Sigmoid colon (tissue), 7 donors: ENCODE data around the gene GALNT10. TPM values are rescaled to one million over a fixed set of nuclear protein-coding genes. Genes with fewer than 3 reads are reported as not detected.

Experiments
- DNase-seq: peaks from one replicate; pipeline ENCODE4 v3.0.0-alpha.2; 2019
- H3K27ac ChIP-seq, 4 donors: fragments of 200-600 bp; sonication (generic); one replicate each; pipeline ENCODE4 v1.5.1; 2016 to 2019; ENCODE audit warnings: mild to moderate bottlenecking in 1 of 4
- H3K27me3 ChIP-seq, 3 donors: fragments of 200-600 bp; sonication (generic); one replicate each; pipeline ENCODE4 v1.5.1; 2019; ENCODE audit warnings: mild to moderate bottlenecking in 1 of 3
- H3K36me3 ChIP-seq, 4 donors: fragments of 200-600 bp; sonication (generic); one replicate each; pipeline ENCODE4 v1.5.1; 2016 to 2019
- H3K4me1 ChIP-seq, 4 donors: fragments of 200-600 bp; sonication (generic); one replicate each; pipeline ENCODE4 v1.5.1; 2017 to 2019
- H3K4me3 ChIP-seq, 4 donors: fragments of 200-600 bp; sonication (generic); one replicate each; pipeline ENCODE4 v1.5.1; 2017 to 2019; ENCODE audit warnings: mild to moderate bottlenecking in 2 of 4, moderate library complexity in 1 of 4
- H3K9me3 ChIP-seq, 4 donors: fragments of 200-600 bp in 3 of 4; sonication (generic) in 3 of 4; one replicate each; pipeline versions ENCODE4 v1.5.1 to v1.6.1; 2013 to 2019
- CTCF ChIP-seq, 4 experiments: fragments of 450-650 bp in 3 of 4; fragments of 200-600 bp in 1 of 4; IDR thresholded peaks; one replicate each; pipeline ENCODE4 v1.5.1; 2016 to 2019; ENCODE audit warnings: antibody characterized with exemption in 4 of 4, mild to moderate bottlenecking in 3 of 4, moderate library complexity in 2 of 4
- EP300 ChIP-seq, 4 donors: sonication (generic); formaldehyde crosslinking; IDR thresholded peaks; one replicate each; pipeline ENCODE4 v1.6.1; 2017; ENCODE audit warnings: antibody characterized with exemption in 4 of 4
- POLR2A ChIP-seq, 2 donors: fragments of 450-650 bp; IDR thresholded peaks; one replicate each; pipeline ENCODE4 v1.6.1; 2016; ENCODE audit warnings: antibody characterized with exemption in 2 of 2, mild to moderate bottlenecking in 2 of 2, moderate library complexity in 2 of 2
- POLR2AphosphoS5 ChIP-seq, 4 donors: sonication (generic); formaldehyde crosslinking; IDR thresholded peaks; one replicate each; pipeline ENCODE4 v1.6.1; 2017; ENCODE audit warnings: antibody characterized with exemption in 4 of 4
- WGBS, 2 donors: extraction: QIAGEN DNeasy Blood & Tissue Kit; methylation state at CpG; one replicate each; pipeline ENCODE4 v1.1.7; 2013; 5-methylcytosine and 5-hydroxymethylcytosine counted together
- intact Hi-C: fragments of 100-400 bp; cut with DNase I; formaldehyde crosslinking; loops from one replicate; pipeline ENCODE4 v1.15.1; 2023
- polyA plus RNA-seq, 3 donors: library from polyadenylated mRNA; stranded (reverse); fragments of 200-250 nt; gene quantifications; one replicate each; pipeline ENCODE4 v1.2.3, GENCODE V29; 2013
- total RNA-seq, 4 donors: library from RNA; depleted of rRNA; stranded (reverse); fragments of >200 nt; gene quantifications; one replicate each; pipeline ENCODE4 v1.1.0, GENCODE V29; 2016
- donor health status: healthy with polysubstance abuse.
- donor health status: Bipolar disorder and iron deficiency.
- donor health status: healthy.

The GALNT10 gene
- total and polyA plus RNA-seq, 7 donors: 6.0 to 41.7 (median 24.3) TPM

- intact Hi-C loops: no loop called here
- Histone ChIP-seq H3K9me3 (no peaks in the 10 kb centered on the region), H3K27ac (no peak overlapping the region), H3K4me3 (no peak overlapping the region), H3K4me1 (peaks cover 0 to 14% (median 12%) of the 10 kb centered on the region in 4 donors), H3K27me3 (no peaks in the 10 kb centered on the region), H3K36me3 (peaks cover 0 to 46% (median 14%) of the 10 kb centered on the region in 4 donors)
- 95 to 96% methylated on average over 15 of the region's 15 CpGs for WGBS, 2 donors
- TF ChIP-seq POLR2AphosphoS5 (IDR thresholded peaks at IDR 0.05): no peak
- no peak for TF ChIP-seq POLR2A (IDR thresholded peaks at IDR 0.05)
- no peak for TF ChIP-seq CTCF (IDR thresholded peaks at IDR 0.05)
- TF ChIP-seq EP300 (IDR thresholded peaks at IDR 0.05): no peak
- DNase-seq: peak; percentile 37
These were observed 218.8 kb downstream of the GALNT10 start for GRCh38 chr5:154409230-154409840.

GRCh38 chr5:154410008-154410407 lies 219.5 kb downstream of the GALNT10 start:
- H3K4me1 ChIP-seq: peaks cover 0 to 7% (median 6%) of the 10 kb centered on the region in 4 donors
- no peak overlapping the region for H3K27ac ChIP-seq
- H3K9me3 ChIP-seq: no peaks in the 10 kb centered on the region
- intact Hi-C loops: no loop called here
- H3K4me3 ChIP-seq: no peak overlapping the region
- H3K27me3 ChIP-seq: no peaks in the 10 kb centered on the region
- peaks cover 0 to 49% (median 14%) of the 10 kb centered on the region in 4 donors for H3K36me3 ChIP-seq
- DNase-seq: no peak
- TF ChIP-seq CTCF (IDR thresholded peaks at IDR 0.05) (no peak), POLR2AphosphoS5 (IDR thresholded peaks at IDR 0.05) (no peak), POLR2A (IDR thresholded peaks at IDR 0.05) (no peak), EP300 (IDR thresholded peaks at IDR 0.05) (no peak)

GRCh38 chr5:154410786-154411185 lies 220.3 kb downstream of the GALNT10 start:
- H3K4me1 ChIP-seq: no peaks in the 10 kb centered on the region
- WGBS, 2 donors: 80 to 89% methylated on average over 6 of the region's 6 CpGs
- H3K27me3 ChIP-seq: no peaks in the 10 kb centered on the region
- no peaks in the 10 kb centered on the region for H3K9me3 ChIP-seq
- DNase-seq: no peak
- no peak overlapping the region for H3K4me3 ChIP-seq
- TF ChIP-seq CTCF (IDR thresholded peaks at IDR 0.05) (no peak), POLR2A (IDR thresholded peaks at IDR 0.05) (no peak), POLR2AphosphoS5 (IDR thresholded peaks at IDR 0.05) (no peak), EP300 (IDR thresholded peaks at IDR 0.05) (no peak)
- no peak overlapping the region for H3K27ac ChIP-seq
- intact Hi-C loops: no loop called here
- peaks cover 2 to 54% (median 15%) of the 10 kb centered on the region in 4 donors for H3K36me3 ChIP-seq

- no peak for DNase-seq
- WGBS, 2 donors: 98% methylated on average over 5 of the region's 5 CpGs
- no peaks in the 10 kb centered on the region for H3K27me3 ChIP-seq
- no peak for TF ChIP-seq EP300 (IDR thresholded peaks at IDR 0.05)
- no peak for TF ChIP-seq CTCF (IDR thresholded peaks at IDR 0.05)
- TF ChIP-seq POLR2A (IDR thresholded peaks at IDR 0.05): no peak
- TF ChIP-seq POLR2AphosphoS5 (IDR thresholded peaks at IDR 0.05): no peak
- H3K4me3 ChIP-seq: no peak overlapping the region
- no peaks in the 10 kb centered on the region for H3K4me1 ChIP-seq
- no peaks in the 10 kb centered on the region for H3K9me3 ChIP-seq
- peaks cover 3 to 58% (median 16%) of the 10 kb centered on the region in 4 donors for H3K36me3 ChIP-seq
- H3K27ac ChIP-seq: no peak overlapping the region
- intact Hi-C loops: no loop called here
These were observed 220.8 kb downstream of the GALNT10 start for GRCh38 chr5:154411338-154411737.

GRCh38 chr5:154412316-154412715 lies 221.8 kb downstream of the GALNT10 start:
- no peak overlapping the region for H3K4me3 ChIP-seq
- 91 to 96% methylated on average over 3 of the region's 3 CpGs for WGBS, 2 donors
- H3K4me1 ChIP-seq: no peaks in the 10 kb centered on the region
- H3K36me3 ChIP-seq: peaks cover 3 to 68% (median 24%) of the 10 kb centered on the region in 4 donors
- no peak for DNase-seq
- TF ChIP-seq CTCF (IDR thresholded peaks at IDR 0.05): no peak
- no peak for TF ChIP-seq POLR2AphosphoS5 (IDR thresholded peaks at IDR 0.05)
- TF ChIP-seq POLR2A (IDR thresholded peaks at IDR 0.05): no peak
- TF ChIP-seq EP300 (IDR thresholded peaks at IDR 0.05): no peak
- H3K27me3 ChIP-seq: no peaks in the 10 kb centered on the region
- no peaks in the 10 kb centered on the region for H3K9me3 ChIP-seq
- intact Hi-C loops: no loop called here
- no peak overlapping the region for H3K27ac ChIP-seq
